Tibial nerve (tissue), 4 donors: ENCODE measurements around the gene PIEZO2. TPM values are rescaled to one million over a fixed set of nuclear protein-coding genes. Genes with fewer than 3 reads are reported as not detected.

ENCODE experiments used
- DNase-seq, 2 donors: peaks; one replicate each; pipeline ENCODE4 v3.0.0-alpha.2; 2019; ENCODE audit warnings: low spot score in 2 of 2
- H3K27ac ChIP-seq, 4 donors: fragments of 200-600 bp; sonication (generic) in 3 of 4; one replicate each; pipeline ENCODE4 v1.5.1; 2017 to 2019; ENCODE audit warnings: mild to moderate bottlenecking in 1 of 4
- H3K27me3 ChIP-seq, 2 donors: fragments of 200-600 bp; sonication (generic) in 1 of 2; one replicate each; pipeline versions ENCODE4 v1.5.1 to v1.6.0; 2017 to 2019
- H3K36me3 ChIP-seq, 3 donors: fragments of 200-600 bp; sonication (generic); one replicate each; pipeline ENCODE4 v1.5.1; 2018 to 2019
- H3K4me1 ChIP-seq, 4 donors: fragments of 200-600 bp; sonication (generic) in 3 of 4; one replicate each; pipeline ENCODE4 v1.5.1; 2017 to 2019
- H3K4me3 ChIP-seq, 4 donors: fragments of 200-600 bp; sonication (generic) in 3 of 4; one replicate each; pipeline ENCODE4 v1.5.1; 2017 to 2019; ENCODE audit warnings: mild to moderate bottlenecking in 1 of 4, moderate library complexity in 1 of 4
- H3K9me3 ChIP-seq, 4 donors: fragments of 200-600 bp; sonication (generic) in 3 of 4; one replicate each; pipeline ENCODE4 v1.5.1; 2017 to 2019
- CTCF ChIP-seq, 5 experiments: fragments of 200-600 bp in 3 of 5; fragments of 450-650 bp in 2 of 5; sonication (generic) in 3 of 5; IDR thresholded peaks; one replicate each; pipeline ENCODE4 v1.5.1; 2016 to 2019; ENCODE audit warnings: antibody characterized with exemption in 5 of 5, mild to moderate bottlenecking in 3 of 5, moderate library complexity in 2 of 5
- EP300 ChIP-seq, 2 donors: sonication (generic); formaldehyde crosslinking; IDR thresholded peaks; one replicate each; pipeline ENCODE4 v1.6.1; 2017; ENCODE audit warnings: antibody characterized with exemption in 2 of 2, mild to moderate bottlenecking in 1 of 2
- POLR2A ChIP-seq, 2 donors: fragments of 450-650 bp; IDR thresholded peaks; one replicate each; pipeline ENCODE4 v1.6.1; 2017; ENCODE audit warnings: antibody characterized with exemption in 2 of 2, mild to moderate bottlenecking in 2 of 2, moderate library complexity in 2 of 2
- WGBS, 2 donors: methylation state at CpG; one replicate each; pipeline ENCODE4 v1.1.5; 2018; 5-methylcytosine and 5-hydroxymethylcytosine counted together
- total RNA-seq, 4 donors: library from RNA; depleted of rRNA; stranded (reverse); fragments of >200 nt; gene quantifications; one replicate each; pipeline ENCODE4 v1.1.0, GENCODE V29; 2016

Gene PIEZO2
- total RNA-seq, 4 donors from 2014 or later: 17.0 to 27.7 (median 22.3) TPM

- Histone ChIP-seq H3K27ac (no peak overlapping the region), H3K4me1 (peaks cover 0 to 4% (median 0%) of the 10 kb centered on the region in 4 donors), H3K27me3 (no peaks in the 10 kb centered on the region), H3K36me3 (no peaks in the 10 kb centered on the region), H3K9me3 (peaks cover 0 to 5% (median 0%) of the 10 kb centered on the region in 4 donors), H3K4me3 (no peak overlapping the region)
- 27 to 38% methylated on average over 2 of the region's 2 CpGs for WGBS, 2 donors
- TF ChIP-seq CTCF (IDR thresholded peaks at IDR 0.05) (no peak), EP300 (IDR thresholded peaks at IDR 0.05) (no peak), POLR2A (IDR thresholded peaks at IDR 0.05) (no peak)
- no peak for DNase-seq
Observed at GRCh38 chr18:10833656-10834055, 315.7 kb downstream of the PIEZO2 start.

GRCh38 chr18:10826400-10826799 is 323.0 kb downstream of the PIEZO2 start:
- Histone ChIP-seq H3K27ac (no peak overlapping the region), H3K4me3 (no peak overlapping the region), H3K4me1 (no peaks in the 10 kb centered on the region), H3K36me3 (no peaks in the 10 kb centered on the region), H3K27me3 (no peaks in the 10 kb centered on the region), H3K9me3 (peaks cover 0 to 5% (median 0%) of the 10 kb centered on the region in 4 donors)
- TF ChIP-seq EP300 (IDR thresholded peaks at IDR 0.05) (no peak), POLR2A (IDR thresholded peaks at IDR 0.05) (no peak), CTCF (IDR thresholded peaks at IDR 0.05) (no peak)
- 93 to 94% methylated on average over 2 of the region's 2 CpGs for WGBS, 2 donors
- DNase-seq: no peak

- Histone ChIP-seq H3K4me1 (no peaks in the 10 kb centered on the region), H3K9me3 (peaks cover 0 to 12% (median 0%) of the 10 kb centered on the region in 4 donors), H3K27me3 (no peaks in the 10 kb centered on the region), H3K27ac (no peak overlapping the region), H3K36me3 (no peaks in the 10 kb centered on the region), H3K4me3 (no peak overlapping the region)
- TF ChIP-seq EP300 (IDR thresholded peaks at IDR 0.05): no peak
- TF ChIP-seq POLR2A (IDR thresholded peaks at IDR 0.05): no peak
- no peak for TF ChIP-seq CTCF (IDR thresholded peaks at IDR 0.05)
- WGBS, 2 donors: 35 to 42% methylated on average over 6 of the region's 6 CpGs
- DNase-seq: no peak
Observed at GRCh38 chr18:10822456-10822855, 326.9 kb downstream of the PIEZO2 start.

- no peak overlapping the region for H3K4me3 ChIP-seq
- H3K27ac ChIP-seq: no peak overlapping the region
- H3K27me3 ChIP-seq: no peaks in the 10 kb centered on the region
- DNase-seq: no peak
- peaks cover 0 to 12% (median 0%) of the 10 kb centered on the region in 4 donors for H3K9me3 ChIP-seq
- H3K36me3 ChIP-seq: no peaks in the 10 kb centered on the region
- no peaks in the 10 kb centered on the region for H3K4me1 ChIP-seq
- TF ChIP-seq POLR2A (IDR thresholded peaks at IDR 0.05) (no peak), CTCF (IDR thresholded peaks at IDR 0.05) (no peak), EP300 (IDR thresholded peaks at IDR 0.05) (no peak)
- WGBS, 2 donors: 68 to 83% methylated on average over 5 of the region's 5 CpGs
Observed at GRCh38 chr18:10820681-10821080, 328.7 kb downstream of the PIEZO2 start.

- no peaks in the 10 kb centered on the region for H3K4me1 ChIP-seq
- DNase-seq: no peak
- TF ChIP-seq POLR2A (IDR thresholded peaks at IDR 0.05): no peak
- no peak for TF ChIP-seq EP300 (IDR thresholded peaks at IDR 0.05)
- TF ChIP-seq CTCF (IDR thresholded peaks at IDR 0.05): no peak
- WGBS, 2 donors: 69 to 81% methylated on average over 4 of the region's 4 CpGs
- no peaks in the 10 kb centered on the region for H3K27me3 ChIP-seq
- no peak overlapping the region for H3K27ac ChIP-seq
- no peak overlapping the region for H3K4me3 ChIP-seq
- H3K9me3 ChIP-seq: no peaks in the 10 kb centered on the region
- no peaks in the 10 kb centered on the region for H3K36me3 ChIP-seq
Observed at GRCh38 chr18:10814336-10814735, 335.0 kb downstream of the PIEZO2 start.
